IPS DF 4.7 (cell line): ENCODE measurements around the gene AMH.

Experiments
- DNase-seq: peaks from one replicate; pipeline ENCODE4 v3.0.0-alpha.2; 2013; ENCODE audit warnings: low spot score; ENCODE audit errors: extremely low read depth

Gene AMH

GRCh38 chr19:2248136-2249009, 750 bp upstream of the AMH start:
- DNase-seq = no peak

- no peak for DNase-seq
Observed at GRCh38 chr19:2249880-2250765, 1.0 kb downstream of the AMH start.

DNA sequence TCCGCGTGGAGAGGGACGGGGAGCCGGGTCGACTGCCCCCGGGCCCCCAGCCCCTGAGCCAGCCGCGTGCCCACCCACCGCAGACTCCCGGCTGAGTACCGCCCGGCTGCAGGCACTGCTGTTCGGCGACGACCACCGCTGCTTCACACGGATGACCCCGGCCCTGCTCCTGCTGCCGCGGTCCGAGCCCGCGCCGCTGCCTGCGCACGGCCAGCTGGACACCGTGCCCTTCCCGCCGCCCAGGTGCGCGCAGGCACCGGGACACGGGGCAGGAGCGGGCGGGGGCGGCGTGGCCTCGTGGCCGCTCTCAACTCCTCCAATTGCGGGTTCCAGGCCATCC, 1.6 kb downstream of the AMH start:
- DNase-seq = no peak

DNA sequence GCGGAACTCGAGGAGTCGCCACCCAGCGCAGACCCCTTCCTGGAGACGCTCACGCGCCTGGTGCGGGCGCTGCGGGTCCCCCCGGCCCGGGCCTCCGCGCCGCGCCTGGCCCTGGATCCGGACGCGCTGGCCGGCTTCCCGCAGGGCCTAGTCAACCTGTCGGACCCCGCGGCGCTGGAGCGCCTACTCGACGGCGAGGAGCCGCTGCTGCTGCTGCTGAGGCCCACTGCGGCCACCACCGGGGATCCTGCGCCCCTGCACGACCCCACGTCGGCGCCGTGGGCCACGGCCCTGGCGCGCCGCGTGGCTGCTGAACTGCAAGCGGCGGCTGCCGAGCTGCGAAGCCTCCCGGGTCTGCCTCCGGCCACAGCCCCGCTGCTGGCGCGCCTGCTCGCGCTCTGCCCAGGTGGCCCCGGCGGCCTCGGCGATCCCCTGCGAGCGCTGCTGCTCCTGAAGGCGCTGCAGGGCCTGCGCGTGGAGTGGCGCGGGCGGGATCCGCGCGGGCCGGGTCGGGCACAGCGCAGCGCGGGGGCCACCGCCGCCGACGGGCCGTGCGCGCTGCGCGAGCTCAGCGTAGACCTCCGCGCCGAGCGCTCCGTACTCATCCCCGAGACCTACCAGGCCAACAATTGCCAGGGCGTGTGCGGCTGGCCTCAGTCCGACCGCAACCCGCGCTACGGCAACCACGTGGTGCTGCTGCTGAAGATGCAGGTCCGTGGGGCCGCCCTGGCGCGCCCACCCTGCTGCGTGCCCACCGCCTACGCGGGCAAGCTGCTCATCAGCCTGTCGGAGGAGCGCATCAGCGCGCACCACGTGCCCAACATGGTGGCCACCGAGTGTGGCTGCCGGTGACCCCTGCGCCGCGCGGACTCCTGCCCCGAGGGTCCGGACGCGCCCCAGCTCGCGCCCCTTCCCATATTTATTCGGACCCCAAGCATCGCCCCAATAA, 2.3 kb downstream of the AMH start:
- no peak for DNase-seq

GRCh38 chr19:2252055-2252796, 3.1 kb downstream of the AMH start:
- no peak for DNase-seq

- DNase-seq = no peak
Observed at GRCh38 chr19:2252797-2253105, 3.6 kb downstream of the AMH start.

GRCh38 chr19:2253106-2254063, 4.3 kb downstream of the AMH start:
- DNase-seq = no peak

DNA sequence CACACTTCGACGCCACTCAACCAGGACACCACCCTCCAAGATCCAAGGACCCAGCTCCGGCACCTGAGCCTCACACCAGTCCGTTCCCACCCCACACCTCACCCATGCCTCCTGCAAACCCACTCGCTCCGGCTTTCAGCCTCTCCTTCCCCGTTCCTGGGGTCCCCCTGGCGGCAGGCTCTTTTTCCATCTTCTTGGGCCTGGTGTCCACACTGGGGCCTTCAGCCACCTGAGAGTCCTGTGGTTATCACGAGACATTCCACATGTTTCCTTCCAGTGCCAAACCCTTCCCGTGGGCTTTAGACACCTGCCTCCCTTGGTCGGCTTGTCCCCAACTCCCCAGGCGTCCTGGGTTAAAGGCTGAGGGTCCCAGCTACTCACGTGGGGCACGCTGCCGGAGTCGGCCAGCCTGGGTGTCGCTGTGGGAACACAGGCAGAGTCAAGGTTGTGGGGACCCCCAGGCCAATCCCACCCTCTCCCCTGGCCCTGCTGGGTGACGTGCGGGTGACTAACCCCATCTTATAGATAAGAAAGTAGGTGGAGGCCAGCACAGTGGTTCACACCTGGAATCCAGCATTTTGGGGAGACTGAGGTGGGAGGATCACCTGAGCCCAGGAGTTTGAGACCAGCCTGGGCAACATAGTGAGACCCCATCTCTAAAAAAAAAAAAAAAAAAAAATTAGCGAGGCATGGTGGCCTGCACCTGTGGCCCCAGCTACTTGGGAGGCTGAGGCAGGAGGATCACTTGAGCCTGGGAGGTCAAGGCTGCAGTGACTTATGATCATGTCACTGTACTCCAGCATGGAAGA, 5.1 kb downstream of the AMH start:
- DNase-seq = no peak

GRCh38 chr19:2255112-2255845, 6.2 kb downstream of the AMH start:
- no peak for DNase-seq

- no peak for DNase-seq
Observed at GRCh38 chr19:2255982-2256685, 7.0 kb downstream of the AMH start, which contains the start of gene JSRP1. Gene JSRP1 (minus strand): TSS chr19:2256417. CDS start chr19:2255314, 1,103 bp downstream.

DNA sequence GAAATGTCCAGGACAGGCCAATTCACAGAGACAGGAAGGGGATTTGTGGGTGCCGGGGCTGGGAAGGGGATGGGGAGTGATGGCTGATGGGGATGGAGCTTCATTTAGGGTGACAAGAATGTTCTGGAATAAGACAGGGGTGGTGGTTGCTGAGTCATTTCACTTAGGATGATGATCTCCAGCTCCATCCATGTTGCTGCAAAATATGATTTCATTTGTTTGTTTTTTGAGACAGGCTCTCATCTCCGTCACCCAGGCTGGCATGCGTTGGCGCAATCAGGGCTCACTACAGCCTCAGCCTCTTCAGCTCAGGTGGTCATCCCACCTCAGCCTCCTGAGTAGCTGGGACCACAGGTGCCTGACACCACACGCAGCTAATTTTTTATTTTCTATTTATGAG, 10.2 kb downstream of the AMH start:
- DNase-seq = no peak

DNA sequence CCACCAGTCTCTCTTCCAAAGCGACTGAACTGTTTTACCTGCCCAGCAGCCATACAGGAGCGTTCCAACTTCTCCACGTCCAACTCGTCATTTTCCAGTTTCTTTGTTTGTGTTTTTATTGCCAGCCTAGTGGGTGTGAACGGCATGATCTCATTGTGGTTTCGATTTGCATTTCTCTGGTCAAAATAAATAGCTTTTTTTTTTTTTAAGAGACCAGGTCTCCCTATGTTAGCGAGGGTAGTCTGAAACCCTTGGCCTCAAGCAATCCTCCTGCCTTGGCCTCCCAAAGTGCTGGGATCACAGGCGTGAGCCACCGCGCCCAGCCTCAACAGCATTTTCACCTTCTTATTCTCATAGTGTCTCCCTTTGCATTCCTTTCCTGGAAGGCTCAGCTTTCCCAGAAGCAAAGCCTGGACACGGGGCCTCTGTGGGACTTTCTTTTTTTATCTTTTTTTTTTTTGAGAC, 11.2 kb downstream of the AMH start:
- DNase-seq = no peak

DNA sequence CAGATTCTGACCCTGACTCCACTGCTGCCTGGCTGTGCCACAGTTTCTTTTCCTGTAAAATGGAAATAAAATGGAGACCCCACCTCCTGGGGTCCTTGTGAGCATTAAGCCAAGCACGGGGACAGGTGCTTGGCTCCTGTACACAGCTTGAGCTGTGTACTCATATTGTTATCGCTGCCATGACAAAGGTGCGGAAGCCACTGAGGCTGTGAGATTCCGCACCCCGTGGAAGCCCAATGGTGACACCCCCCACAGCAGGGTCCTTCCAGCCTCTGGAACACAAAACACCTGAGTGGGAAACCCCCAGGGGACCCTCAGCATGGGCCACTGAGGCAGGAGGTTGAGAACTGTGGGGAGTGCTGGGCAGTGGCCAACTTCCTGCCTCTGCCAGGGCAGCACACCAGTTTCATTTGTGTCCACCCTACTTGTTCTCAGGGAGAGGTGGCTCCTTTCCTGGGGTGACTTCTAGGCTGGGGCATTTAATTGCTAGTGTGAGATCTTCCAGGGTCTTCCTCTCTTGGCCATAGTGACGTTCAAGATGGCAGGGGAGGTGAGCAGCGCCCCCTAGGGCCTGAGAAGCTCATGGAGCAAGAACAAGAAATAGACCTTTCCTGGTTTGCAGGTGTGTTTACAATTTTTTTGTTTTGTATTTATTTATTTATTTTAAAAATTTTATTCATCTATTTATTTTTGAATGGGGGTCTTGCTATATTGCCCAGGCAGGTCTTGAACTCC, 12.5 kb downstream of the AMH start:
- DNase-seq = no peak

DNA sequence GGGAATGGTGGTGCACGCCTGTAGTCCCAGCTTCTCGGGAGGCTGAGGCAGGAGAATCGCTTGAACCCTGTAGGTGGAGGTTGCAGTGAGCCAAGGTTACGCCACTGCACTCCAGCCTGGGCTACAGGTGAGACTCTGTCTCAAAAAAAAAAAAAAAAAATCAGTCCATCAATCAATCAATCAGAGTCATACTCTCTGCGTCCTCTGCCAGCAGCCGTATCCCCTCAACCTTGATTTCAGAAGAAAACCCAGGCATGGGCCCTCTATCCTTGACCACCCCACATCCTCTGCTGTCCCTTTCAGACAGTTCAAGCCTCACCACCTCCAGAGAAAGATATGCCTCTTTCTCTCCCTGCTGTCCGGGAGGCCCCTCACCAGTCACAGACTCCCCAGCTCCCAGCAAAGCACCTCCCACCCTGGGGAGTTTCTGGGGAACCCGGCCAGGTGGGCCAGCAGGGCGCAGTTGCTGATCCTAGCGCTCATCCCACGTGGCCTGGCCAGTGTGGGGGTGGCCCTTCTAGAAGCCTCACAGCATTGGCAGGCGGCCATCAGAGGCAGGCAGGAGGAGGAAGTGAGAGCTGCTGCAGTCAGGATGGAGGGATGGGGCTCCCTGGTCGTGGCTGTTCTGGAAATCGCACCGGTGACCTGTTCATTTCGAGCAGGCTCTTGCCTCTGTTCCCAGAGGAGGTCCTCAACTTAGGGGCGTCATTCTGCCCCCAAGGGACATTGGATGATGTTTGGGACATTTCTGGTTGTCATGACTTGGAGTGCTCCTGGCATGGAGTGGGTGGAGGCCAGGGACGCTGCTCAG, 17.3 kb downstream of the AMH start:
- no peak for DNase-seq

DNA sequence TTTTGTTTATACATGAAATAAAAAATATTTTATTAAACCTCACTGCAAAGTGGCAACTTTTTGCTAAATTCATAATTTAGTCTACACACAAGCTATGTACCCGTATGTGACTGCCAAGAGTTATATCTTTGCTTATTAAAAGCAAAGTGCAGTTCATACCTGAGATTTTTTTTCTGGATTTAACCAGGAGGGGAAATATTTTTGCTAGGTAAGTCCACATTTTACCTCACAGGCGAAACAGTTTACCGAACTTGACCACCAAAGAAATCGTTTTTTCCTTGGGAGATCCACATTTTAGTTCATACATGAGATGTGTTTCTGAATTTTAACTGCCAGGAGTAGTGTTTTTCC, 19.3 kb downstream of the AMH start:
- DNase-seq = no peak

DNA sequence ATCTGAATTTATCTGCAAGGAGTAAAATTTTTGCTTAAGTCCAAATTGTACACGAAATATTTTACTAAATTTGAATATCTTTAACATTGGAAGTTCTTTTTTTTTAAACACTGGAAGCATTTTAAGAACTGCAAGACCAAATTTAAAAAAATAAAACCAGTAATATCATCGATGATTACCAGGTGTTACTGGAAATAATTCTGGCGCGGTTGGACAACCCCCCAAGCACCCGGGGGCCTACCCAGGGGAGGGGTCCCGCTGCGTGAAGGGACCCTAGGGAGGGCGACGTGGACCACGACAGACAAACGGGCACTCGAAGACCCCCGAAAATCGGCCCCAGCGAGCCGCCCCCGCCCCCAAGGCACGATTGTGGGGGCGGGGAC, 19.7 kb downstream of the AMH start:
- no peak for DNase-seq
